ENCODE measurements around the gene WFIKKN2. TPM values are rescaled to one million over a fixed set of nuclear protein-coding genes. Genes with fewer than 3 reads are reported as not detected.

The WFIKKN2 gene
- total RNA-seq, 1 experiment from 2014 or later, result not detected

DNA sequence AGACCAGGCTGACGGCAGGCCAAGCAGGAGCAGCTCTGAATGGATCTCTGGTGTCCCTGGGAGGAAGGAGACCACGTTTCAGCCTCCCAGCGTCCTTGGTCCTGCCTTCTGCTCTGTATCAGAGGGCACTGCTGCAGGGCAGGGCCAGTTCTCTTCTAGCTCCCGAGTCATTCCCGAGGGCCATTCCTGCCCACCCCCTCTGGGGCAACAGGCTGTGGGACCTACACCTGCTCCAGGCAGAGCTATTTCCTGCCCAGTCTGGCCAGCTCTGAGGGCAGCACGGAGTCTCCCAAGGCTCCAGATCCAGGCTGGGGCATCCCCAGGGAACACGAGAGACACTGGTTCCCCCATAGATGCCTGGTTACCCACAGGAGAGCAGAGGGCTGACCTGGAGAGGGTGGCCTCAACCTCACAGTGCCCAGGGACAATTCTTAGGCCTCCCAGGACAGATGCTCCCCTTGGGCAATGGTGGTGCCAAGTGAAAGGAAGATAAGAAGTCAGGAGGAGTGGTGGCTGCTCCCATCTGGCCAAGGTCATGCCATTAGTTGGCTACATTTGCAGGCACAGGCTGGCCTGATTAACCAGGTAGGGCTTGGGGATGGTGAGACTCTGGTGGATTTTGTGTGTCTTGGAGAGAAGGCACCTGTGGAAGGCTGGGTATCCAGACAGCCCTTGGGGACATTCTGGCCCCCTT lies 2.0 kb downstream of the WFIKKN2 start:
- DNase-seq, result peak; percentile 20
- Histone ChIP-seq H3K4me3 (ENCODE audit: insufficient read depth, low read depth, low read length) (no peak overlapping the region), H3K27me3 (ENCODE audit: control insufficient read depth, insufficient read depth, low read length) (no peaks in the 10 kb centered on the region), H3K36me3 (replicated peaks; ENCODE audit: control insufficient read depth, insufficient read depth, low read length) (no peaks in the 10 kb centered on the region)

DNA sequence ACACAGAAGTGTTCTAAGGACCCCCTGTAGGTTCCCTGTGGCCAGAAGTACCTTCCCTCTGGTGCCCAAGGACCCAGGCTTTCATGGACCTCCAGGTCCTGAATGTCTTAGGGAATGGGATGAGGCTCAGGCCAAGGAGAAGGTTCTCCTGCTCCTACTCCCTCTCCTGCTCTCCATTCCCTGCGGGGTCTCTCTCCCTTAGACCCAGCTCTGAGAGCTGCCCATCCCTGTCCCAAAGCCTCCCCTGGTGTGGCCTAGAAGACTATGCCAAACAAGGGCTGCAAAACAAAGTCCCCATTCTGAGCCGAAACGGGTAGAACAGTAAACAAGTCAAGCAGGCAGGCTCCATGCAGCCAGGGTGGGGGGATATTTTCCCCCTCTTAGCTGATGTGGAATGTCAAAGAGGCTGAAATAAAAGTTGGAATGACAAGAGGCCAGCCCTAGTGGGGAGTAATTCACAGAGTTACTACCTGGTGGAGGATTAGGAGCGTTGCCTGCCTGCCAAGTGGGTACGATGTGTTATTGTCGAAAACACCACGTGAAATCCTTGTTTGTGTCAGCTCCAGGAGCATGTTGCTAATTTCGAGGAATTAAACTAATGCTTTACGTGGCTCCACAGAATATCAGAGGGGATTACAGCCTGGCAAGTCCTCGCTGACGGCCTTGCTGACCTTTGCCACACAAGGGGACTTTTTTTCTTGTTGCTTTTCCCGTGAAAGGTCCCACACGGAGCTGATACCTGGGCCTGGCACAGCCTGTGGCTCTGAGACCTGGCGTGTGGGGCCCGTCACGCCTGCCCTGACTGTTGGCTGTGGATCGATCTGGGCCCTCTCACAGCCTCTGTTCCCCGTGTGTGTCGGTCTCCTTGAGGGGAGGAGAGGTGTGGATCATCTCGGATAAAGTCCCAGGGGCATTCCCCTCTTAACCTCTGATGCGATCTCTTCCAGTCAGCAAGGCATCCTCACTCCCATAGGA lies 2.9 kb downstream of the WFIKKN2 start:
- Histone ChIP-seq H3K4me3 (ENCODE audit: insufficient read depth, low read depth, low read length) (no peak overlapping the region), H3K36me3 (replicated peaks; ENCODE audit: control insufficient read depth, insufficient read depth, low read length) (no peaks in the 10 kb centered on the region), H3K27me3 (ENCODE audit: control insufficient read depth, insufficient read depth, low read length) (no peaks in the 10 kb centered on the region)
- DNase-seq, result peak; percentile 66

DNA sequence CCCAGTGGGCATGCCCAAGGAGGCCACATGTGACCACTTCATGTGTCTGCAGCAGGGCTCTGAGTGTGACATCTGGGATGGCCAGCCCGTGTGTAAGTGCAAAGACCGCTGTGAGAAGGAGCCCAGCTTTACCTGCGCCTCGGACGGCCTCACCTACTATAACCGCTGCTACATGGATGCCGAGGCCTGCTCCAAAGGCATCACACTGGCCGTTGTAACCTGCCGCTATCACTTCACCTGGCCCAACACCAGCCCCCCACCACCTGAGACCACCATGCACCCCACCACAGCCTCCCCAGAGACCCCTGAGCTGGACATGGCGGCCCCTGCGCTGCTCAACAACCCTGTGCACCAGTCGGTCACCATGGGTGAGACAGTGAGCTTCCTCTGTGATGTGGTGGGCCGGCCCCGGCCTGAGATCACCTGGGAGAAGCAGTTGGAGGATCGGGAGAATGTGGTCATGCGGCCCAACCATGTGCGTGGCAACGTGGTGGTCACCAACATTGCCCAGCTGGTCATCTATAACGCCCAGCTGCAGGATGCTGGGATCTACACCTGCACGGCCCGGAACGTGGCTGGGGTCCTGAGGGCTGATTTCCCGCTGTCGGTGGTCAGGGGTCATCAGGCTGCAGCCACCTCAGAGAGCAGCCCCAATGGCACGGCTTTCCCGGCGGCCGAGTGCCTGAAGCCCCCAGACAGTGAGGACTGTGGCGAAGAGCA lies 4.4 kb downstream of the WFIKKN2 start:
- Histone ChIP-seq H3K27me3 (ENCODE audit: control insufficient read depth, insufficient read depth, low read length) (no peaks in the 10 kb centered on the region), H3K4me3 (ENCODE audit: insufficient read depth, low read depth, low read length) (no peak overlapping the region), H3K36me3 (replicated peaks; ENCODE audit: control insufficient read depth, insufficient read depth, low read length) (no peaks in the 10 kb centered on the region)
- no peak for DNase-seq

DNA sequence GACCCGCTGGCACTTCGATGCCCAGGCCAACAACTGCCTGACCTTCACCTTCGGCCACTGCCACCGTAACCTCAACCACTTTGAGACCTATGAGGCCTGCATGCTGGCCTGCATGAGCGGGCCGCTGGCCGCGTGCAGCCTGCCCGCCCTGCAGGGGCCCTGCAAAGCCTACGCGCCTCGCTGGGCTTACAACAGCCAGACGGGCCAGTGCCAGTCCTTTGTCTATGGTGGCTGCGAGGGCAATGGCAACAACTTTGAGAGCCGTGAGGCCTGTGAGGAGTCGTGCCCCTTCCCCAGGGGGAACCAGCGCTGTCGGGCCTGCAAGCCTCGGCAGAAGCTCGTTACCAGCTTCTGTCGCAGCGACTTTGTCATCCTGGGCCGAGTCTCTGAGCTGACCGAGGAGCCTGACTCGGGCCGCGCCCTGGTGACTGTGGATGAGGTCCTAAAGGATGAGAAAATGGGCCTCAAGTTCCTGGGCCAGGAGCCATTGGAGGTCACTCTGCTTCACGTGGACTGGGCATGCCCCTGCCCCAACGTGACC lies 5.0 kb downstream of the WFIKKN2 start:
- Histone ChIP-seq H3K27me3 (ENCODE audit: control insufficient read depth, insufficient read depth, low read length) (no peaks in the 10 kb centered on the region), H3K36me3 (replicated peaks; ENCODE audit: control insufficient read depth, insufficient read depth, low read length) (no peaks in the 10 kb centered on the region), H3K4me3 (ENCODE audit: insufficient read depth, low read depth, low read length) (no peak overlapping the region)
- DNase-seq, result peak; percentile 53

DNA sequence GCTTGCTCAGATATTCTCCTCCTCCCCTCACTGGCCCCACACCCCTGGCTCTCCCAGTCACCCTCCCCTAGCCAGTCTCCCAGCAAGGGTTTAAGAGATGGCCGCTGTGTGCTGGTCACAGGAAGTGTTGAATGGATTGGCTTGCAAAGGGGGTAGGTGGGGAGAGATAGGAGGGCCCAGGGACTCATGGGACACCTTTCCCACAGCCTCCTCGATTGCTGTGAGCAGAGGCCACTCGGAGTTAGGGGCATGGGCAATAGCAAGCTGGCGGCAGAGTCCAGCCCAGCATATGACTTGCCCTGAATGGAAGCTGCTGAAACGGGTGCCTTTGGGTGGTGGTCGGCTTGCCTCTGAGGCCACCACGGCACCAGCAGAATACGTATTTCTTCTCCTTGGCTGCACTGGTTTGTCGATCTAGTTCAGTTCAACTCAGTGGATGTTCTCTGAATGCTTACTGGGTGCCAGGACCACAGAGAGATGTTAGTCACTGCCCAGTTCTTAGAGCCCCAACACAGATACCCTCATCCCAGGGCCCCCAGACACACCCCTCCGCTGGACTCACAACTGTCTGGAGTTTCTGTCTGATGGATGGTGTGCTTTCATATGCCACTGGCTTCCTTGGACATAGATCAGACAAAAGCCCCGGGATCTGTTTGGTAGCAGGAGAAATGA lies 6.0 kb downstream of the WFIKKN2 start:
- DNase-seq, result peak; percentile 38
- Histone ChIP-seq H3K27me3 (ENCODE audit: control insufficient read depth, insufficient read depth, low read length) (no peaks in the 10 kb centered on the region), H3K36me3 (replicated peaks; ENCODE audit: control insufficient read depth, insufficient read depth, low read length) (no peaks in the 10 kb centered on the region)

DNA sequence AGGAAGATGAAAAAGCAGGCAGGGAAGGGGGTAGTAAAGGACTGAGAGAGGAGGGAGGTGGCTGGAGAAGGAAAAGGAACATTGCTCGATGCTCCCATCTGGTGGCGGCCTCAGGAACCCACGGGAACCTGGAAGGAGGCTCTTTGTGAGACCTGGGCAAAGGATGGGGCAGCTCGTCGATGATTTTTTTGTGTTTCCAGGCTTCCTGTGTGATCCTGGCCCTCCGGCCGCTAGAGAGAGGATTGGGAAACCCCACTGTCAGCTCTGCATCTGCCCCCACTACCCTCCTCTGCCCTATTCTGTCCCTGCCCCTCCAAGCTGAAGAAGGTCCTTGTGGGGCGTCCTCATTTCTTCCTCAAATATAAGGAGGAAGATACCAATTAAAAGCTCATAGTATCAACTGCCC lies 6.6 kb downstream of the WFIKKN2 start:
- DNase-seq, result peak; percentile 95
- no peaks in the 10 kb centered on the region for H3K27me3 ChIP-seq (ENCODE audit: control insufficient read depth, insufficient read depth, low read length)
- no peak overlapping the region for H3K4me3 ChIP-seq (ENCODE audit: insufficient read depth, low read depth, low read length)
- no peaks in the 10 kb centered on the region for H3K36me3 ChIP-seq (replicated peaks; ENCODE audit: control insufficient read depth, insufficient read depth, low read length)

More for the DNA sequence above, 6.0 kb downstream of the WFIKKN2 start:
- H3K4me3 ChIP-seq (ENCODE audit: insufficient read depth, low read depth, low read length), result no peak overlapping the region

DNA sequence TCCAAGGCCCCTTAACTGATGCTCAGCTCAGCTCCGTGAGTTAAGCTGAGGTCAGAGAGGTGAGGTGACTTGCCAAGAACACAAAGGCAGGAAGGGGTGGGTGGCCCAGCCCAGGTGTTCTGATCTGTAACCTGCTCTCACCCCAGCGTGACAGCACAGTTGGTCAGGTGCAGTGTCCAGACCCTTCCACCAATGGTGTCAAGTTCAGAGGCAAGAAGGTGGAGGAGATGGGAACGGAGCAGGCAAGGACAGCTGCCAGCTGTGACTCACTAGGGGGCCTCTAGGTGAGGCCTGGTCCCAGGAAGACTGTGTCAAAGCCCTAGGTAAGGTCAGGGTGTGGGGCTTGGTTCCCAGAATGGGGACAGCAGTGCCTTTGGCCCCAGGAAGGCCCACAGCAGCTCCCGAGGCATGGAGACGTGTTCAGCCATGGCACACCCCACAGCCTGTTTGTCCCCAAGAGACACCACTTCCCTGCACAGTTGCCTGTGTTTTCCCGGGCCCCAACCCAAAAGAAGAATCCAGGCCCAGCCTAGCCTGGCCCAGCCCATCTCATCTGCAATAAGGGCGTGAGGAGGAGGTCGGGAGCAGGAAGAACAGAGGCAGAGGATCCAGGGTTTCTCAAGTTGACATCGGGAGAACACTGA lies 7.2 kb downstream of the WFIKKN2 start:
- no peak for DNase-seq

DNA sequence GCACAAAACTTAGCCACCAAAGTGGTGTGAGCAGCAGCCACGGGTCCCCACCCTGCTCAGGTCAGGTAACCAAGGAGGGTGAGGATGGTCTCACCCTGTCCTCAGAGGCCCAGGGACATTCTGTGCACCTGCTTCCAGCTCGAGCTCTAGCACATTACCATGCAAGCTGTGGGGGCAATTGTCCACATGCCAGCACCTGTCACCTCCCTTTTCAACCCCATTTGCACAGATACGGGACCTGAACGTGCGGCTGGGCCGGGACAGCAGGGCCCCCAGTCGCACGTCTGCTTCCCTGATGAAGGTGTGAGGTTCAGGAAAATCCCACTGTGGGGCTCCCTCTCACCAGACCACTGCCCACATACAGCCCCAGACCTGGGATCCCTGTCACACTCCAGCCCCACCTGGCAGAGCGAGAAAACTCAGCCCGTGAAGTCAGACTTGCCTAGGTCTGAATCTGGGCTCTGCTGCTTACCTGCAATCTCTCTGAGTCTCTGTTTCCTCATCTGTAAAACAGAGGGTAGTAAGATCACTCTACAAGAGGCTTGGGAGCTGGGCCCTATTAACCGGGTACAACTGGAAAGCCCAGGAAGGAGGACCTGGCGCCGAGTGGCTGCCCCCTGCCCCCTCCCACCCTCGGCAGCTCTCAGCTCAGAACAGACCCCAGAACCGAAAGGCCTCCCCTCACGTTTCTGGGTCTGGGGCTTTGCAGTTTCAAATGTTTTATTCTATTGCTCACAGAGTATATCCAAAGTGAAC lies 7.9 kb downstream of the WFIKKN2 start:
- H3K27me3 ChIP-seq (ENCODE audit: control insufficient read depth, insufficient read depth, low read length), result no peaks in the 10 kb centered on the region
- DNase-seq, result no peak
- H3K36me3 ChIP-seq (replicated peaks; ENCODE audit: control insufficient read depth, insufficient read depth, low read length), result no peaks in the 10 kb centered on the region
- H3K4me3 ChIP-seq (ENCODE audit: insufficient read depth, low read depth, low read length), result no peak overlapping the region

More for the DNA sequence above, 7.2 kb downstream of the WFIKKN2 start:
- no peaks in the 10 kb centered on the region for H3K27me3 ChIP-seq (ENCODE audit: control insufficient read depth, insufficient read depth, low read length)
- H3K4me3 ChIP-seq (ENCODE audit: insufficient read depth, low read depth, low read length), result no peak overlapping the region
- no peaks in the 10 kb centered on the region for H3K36me3 ChIP-seq (replicated peaks; ENCODE audit: control insufficient read depth, insufficient read depth, low read length)

DNA sequence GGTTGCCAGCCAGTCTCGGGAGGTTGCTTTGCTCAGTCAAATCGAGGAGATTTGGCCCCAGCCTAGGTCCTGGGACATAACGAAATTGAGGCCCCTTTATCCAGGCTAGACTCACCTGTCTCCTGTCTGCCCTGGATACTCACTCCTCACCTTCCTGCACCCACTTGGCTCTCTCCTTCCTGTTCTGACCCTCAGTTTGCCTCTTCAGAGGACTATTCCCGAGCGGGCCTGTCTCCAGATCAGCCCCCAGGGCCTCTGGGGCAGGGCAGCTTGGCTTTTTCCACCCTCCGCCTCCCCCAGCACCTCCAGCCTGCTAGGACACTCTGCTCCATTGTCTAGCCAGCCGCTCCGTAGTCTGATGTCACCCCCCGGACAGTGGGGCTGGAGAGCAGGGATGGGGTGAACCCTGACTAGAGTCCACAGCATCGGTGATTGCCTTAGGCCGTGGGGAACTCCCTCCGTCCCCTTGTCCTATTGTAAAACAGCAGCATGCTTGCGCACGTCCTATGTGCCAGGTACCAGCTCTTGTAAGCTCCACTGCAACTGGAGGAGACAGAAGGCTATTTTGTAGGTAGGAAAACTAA lies 8.8 kb downstream of the WFIKKN2 start:
- Histone ChIP-seq H3K4me3 (ENCODE audit: insufficient read depth, low read depth, low read length) (no peak overlapping the region), H3K36me3 (replicated peaks; ENCODE audit: control insufficient read depth, insufficient read depth, low read length) (no peaks in the 10 kb centered on the region), H3K27me3 (ENCODE audit: control insufficient read depth, insufficient read depth, low read length) (no peaks in the 10 kb centered on the region)
- DNase-seq, result peak; percentile 32

DNA sequence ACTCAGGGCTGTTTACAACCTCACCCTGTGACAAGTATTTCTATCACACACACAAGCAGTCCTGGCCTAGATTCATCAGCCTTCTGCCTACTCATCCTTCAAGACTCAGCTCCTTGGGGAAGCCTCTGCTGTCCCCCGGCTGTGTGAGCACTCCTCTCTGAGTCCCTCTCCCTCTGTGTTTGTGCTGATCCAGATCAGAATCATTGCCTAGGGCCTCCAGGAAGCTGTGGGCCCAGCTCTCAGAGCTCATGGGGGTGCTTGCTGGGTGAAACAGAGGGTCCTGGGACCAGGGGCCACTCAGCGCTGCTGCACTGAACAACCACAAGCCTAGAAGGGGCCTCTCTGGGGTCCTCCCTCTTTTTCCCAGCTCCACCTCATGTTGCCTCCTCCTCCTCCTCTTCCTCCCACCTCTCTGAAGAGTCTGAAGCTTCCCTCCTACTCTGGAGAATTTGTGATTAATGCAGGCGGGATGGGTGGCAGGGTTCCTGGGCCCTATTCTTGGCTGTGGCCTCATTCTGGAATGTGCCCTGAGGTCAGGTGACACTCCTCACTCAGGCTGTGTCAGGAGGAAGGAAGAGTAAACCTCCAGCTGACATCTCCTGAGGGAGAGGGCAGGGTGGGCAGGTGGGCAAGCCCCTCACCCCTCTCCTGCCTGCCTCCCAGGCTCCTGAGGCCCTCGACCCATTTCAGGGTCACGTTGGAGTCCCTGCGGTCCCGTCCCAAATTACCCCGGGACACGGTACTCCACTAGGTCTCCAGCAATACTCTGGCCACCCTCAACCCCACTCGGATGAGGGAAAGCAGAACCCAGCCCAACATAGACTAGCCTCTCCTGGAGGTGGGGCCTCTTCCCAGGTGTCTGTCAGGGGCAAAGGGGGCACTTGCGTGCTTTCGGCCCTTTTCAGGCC lies 10.1 kb downstream of the WFIKKN2 start:
- Histone ChIP-seq H3K36me3 (replicated peaks; ENCODE audit: control insufficient read depth, insufficient read depth, low read length) (no peaks in the 10 kb centered on the region), H3K4me3 (ENCODE audit: insufficient read depth, low read depth, low read length) (no peak overlapping the region), H3K27me3 (ENCODE audit: control insufficient read depth, insufficient read depth, low read length) (no peaks in the 10 kb centered on the region)
- DNase-seq, result peak; percentile 43

DNA sequence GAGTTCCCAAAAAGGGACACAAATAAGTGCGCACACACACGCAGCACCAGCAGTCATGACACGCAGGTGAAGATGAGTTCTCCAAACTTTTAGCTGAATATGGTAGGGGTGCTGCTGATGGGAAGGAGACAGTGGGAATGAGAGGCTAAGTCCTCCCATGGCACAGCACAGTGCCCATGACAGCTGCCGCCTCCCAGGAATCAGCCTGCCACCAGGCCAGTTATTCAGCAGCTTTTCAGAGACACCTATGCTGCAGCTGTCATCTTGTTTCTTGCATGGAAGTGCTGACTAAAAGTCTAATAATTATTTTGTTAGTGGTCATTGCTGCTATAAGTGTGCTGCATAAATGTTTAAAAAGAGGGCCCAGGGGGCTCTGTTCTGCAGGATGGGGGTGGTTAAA lies 12.2 kb downstream of the WFIKKN2 start:
- Histone ChIP-seq H3K27me3 (ENCODE audit: control insufficient read depth, insufficient read depth, low read length) (no peaks in the 10 kb centered on the region), H3K36me3 (replicated peaks; ENCODE audit: control insufficient read depth, insufficient read depth, low read length) (no peaks in the 10 kb centered on the region), H3K4me3 (ENCODE audit: insufficient read depth, low read depth, low read length) (no peak overlapping the region)
- DNase-seq, result no peak

DNA sequence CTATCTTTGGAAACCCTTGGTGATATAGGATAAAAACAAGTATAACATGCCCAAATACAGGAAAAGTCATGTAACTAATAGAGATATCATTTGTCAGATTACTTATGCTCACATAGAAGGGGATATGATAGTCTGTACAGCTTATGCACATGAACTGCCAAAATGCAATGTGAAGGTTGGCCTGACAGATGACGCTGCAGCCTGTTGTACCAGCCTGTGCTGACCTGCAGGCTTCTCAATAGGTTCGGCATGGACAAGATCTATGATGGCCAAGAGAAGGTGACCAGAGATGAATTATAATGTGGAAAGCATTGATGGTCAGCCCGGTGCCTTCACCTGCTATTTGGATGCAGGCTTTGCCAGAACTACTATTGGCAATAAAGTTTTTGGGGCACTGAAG lies 12.7 kb downstream of the WFIKKN2 start:
- Histone ChIP-seq H3K36me3 (replicated peaks; ENCODE audit: control insufficient read depth, insufficient read depth, low read length) (no peaks in the 10 kb centered on the region), H3K4me3 (ENCODE audit: insufficient read depth, low read depth, low read length) (no peak overlapping the region), H3K27me3 (ENCODE audit: control insufficient read depth, insufficient read depth, low read length) (no peaks in the 10 kb centered on the region)
- DNase-seq, result no peak

All from H7 (cell line).